Rectal smooth muscle tissue (tissue), 1 donor: Measurements from ENCODE around the gene PDIA5.
A peak's percentile ranks its signal among the peaks of the same experiment; 100 is the strongest.

ENCODE experiments used
- H3K27ac ChIP-seq: one replicate; pipeline ENCODE4 v1.7.0; 2013; ENCODE audit warnings: low read depth, low read length, inconsistent platforms
- H3K27me3 ChIP-seq: one replicate; pipeline ENCODE4 v1.7.0; 2013; ENCODE audit warnings: low read length; ENCODE audit not compliant: control insufficient read depth, insufficient read depth
- H3K36me3 ChIP-seq: one replicate; pipeline ENCODE4 v1.7.0; 2013; ENCODE audit warnings: low read length; ENCODE audit not compliant: control insufficient read depth, insufficient read depth
- H3K4me1 ChIP-seq: one replicate; pipeline ENCODE4 v1.7.0; 2013; ENCODE audit warnings: low read length; ENCODE audit not compliant: control insufficient read depth, insufficient read depth
- H3K4me3 ChIP-seq: one replicate; pipeline ENCODE4 v1.7.0; 2013; ENCODE audit warnings: low read length
- H3K9ac ChIP-seq: one replicate; pipeline ENCODE4 v1.7.0; 2013; ENCODE audit warnings: low read length

The PDIA5 gene

GRCh38 chr3:123028233-123028828, 38.5 kb upstream of the PDIA5 start:
- Histone ChIP-seq H3K9ac (peak overlapping the region; percentile 11), H3K4me3 (peak overlapping the region; percentile 70), H3K27me3 (peaks cover 34% of the 10 kb centered on the region), H3K36me3 (no peaks in the 10 kb centered on the region), H3K4me1 (peaks cover 16% of the 10 kb centered on the region), H3K27ac (no peak overlapping the region)

GRCh38 chr3:123031051-123031450, 35.8 kb upstream of the PDIA5 start:
- H3K4me1 ChIP-seq = peaks cover 15% of the 10 kb centered on the region
- H3K4me3 ChIP-seq = no peak overlapping the region
- H3K36me3 ChIP-seq = no peaks in the 10 kb centered on the region
- H3K27me3 ChIP-seq = peaks cover 22% of the 10 kb centered on the region
- H3K27ac ChIP-seq = no peak overlapping the region
- H3K9ac ChIP-seq = no peak overlapping the region

DNA sequence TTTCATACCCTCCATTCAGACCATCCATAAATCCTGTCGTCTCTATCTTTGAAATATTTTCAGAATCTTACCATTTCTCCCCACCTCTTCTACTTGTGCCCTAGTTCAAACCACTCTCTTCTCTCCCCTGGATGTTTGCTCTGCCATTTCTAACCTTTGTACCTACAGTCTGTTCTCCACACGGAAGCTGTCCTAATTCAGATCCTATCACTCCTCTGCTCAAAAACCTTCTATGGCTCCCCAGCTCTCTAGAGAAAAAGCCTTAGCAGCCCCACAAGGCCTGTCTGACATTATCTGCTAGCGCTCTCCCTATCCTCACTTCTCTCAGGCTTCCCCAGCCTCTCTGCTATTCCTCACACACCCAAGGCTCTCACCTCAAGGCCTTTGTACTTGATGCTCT, 34.8 kb upstream of the PDIA5 start:
- Histone ChIP-seq H3K4me3 (no peak overlapping the region), H3K36me3 (no peaks in the 10 kb centered on the region), H3K27ac (no peak overlapping the region), H3K9ac (no peak overlapping the region), H3K4me1 (peaks cover 9% of the 10 kb centered on the region), H3K27me3 (peaks cover 16% of the 10 kb centered on the region)

- H3K27ac ChIP-seq = no peak overlapping the region
These were observed 32.7 kb upstream of the PDIA5 start for GRCh38 chr3:123034120-123034519.

GRCh38 chr3:123034996-123035395, 31.8 kb upstream of the PDIA5 start:
- Histone ChIP-seq H3K27me3 (peaks cover 3% of the 10 kb centered on the region), H3K9ac (no peak overlapping the region), H3K4me1 (no peaks in the 10 kb centered on the region), H3K4me3 (no peak overlapping the region), H3K27ac (no peak overlapping the region), H3K36me3 (no peaks in the 10 kb centered on the region)

More at GRCh38 chr3:123034120-123034519, 32.7 kb upstream of the PDIA5 start:
- H3K9ac ChIP-seq = no peak overlapping the region
- H3K36me3 ChIP-seq = no peaks in the 10 kb centered on the region
- no peaks in the 10 kb centered on the region for H3K4me1 ChIP-seq
- peaks cover 8% of the 10 kb centered on the region for H3K27me3 ChIP-seq
- no peak overlapping the region for H3K4me3 ChIP-seq

GRCh38 chr3:123036352-123037014, 30.3 kb upstream of the PDIA5 start:
- Histone ChIP-seq H3K4me3 (no peak overlapping the region), H3K9ac (no peak overlapping the region), H3K4me1 (no peaks in the 10 kb centered on the region), H3K27ac (no peak overlapping the region), H3K27me3 (peaks cover 2% of the 10 kb centered on the region), H3K36me3 (no peaks in the 10 kb centered on the region)

DNA sequence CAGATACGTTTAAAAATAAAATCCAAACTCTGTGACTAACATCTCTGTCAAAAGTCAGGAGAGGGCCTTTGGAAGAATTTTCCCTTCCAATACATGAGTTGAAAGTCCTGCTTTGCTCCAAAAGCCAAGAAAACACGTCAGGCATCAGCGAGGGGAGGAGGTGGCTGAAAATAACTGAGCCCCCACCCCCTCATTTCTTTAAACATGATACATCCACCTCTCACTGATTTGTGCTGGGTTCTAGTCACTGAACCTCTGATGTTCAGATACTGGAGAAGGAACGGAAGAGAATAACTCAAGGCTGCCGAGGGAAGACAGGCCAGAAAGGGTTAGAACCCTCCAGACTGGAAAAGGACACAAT, 29.8 kb upstream of the PDIA5 start:
- H3K9ac ChIP-seq = no peak overlapping the region
- no peaks in the 10 kb centered on the region for H3K36me3 ChIP-seq
- H3K4me1 ChIP-seq = no peaks in the 10 kb centered on the region
- H3K27me3 ChIP-seq = peaks cover 2% of the 10 kb centered on the region
- no peak overlapping the region for H3K27ac ChIP-seq
- no peak overlapping the region for H3K4me3 ChIP-seq

DNA sequence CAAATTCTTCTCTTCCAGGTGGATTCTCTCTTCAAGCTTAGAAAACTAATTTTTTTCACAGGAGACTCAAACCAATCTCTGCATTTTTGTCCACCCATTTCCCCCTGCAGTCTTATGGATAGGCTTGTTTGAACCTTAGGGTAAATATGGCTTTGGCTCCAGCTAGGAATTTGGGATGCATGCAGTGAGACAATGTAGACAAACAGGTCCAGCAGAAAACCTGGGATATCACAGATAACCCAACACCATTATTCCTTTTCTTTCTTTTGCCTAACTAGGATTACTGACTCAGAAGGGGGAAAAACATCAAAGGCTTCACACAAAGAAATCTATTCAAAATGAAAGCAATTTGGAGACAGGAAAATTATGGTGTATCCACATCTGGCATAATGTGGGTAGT, 28.1 kb upstream of the PDIA5 start:
- H3K9ac ChIP-seq = no peak overlapping the region
- no peaks in the 10 kb centered on the region for H3K4me1 ChIP-seq
- H3K27me3 ChIP-seq = peaks cover 2% of the 10 kb centered on the region
- H3K36me3 ChIP-seq = no peaks in the 10 kb centered on the region
- H3K27ac ChIP-seq = no peak overlapping the region
- H3K4me3 ChIP-seq = no peak overlapping the region

GRCh38 chr3:123039178-123039577, 27.6 kb upstream of the PDIA5 start:
- no peak overlapping the region for H3K4me3 ChIP-seq
- no peaks in the 10 kb centered on the region for H3K36me3 ChIP-seq
- peaks cover 2% of the 10 kb centered on the region for H3K27me3 ChIP-seq
- no peak overlapping the region for H3K9ac ChIP-seq
- H3K4me1 ChIP-seq = no peaks in the 10 kb centered on the region
- no peak overlapping the region for H3K27ac ChIP-seq

DNA sequence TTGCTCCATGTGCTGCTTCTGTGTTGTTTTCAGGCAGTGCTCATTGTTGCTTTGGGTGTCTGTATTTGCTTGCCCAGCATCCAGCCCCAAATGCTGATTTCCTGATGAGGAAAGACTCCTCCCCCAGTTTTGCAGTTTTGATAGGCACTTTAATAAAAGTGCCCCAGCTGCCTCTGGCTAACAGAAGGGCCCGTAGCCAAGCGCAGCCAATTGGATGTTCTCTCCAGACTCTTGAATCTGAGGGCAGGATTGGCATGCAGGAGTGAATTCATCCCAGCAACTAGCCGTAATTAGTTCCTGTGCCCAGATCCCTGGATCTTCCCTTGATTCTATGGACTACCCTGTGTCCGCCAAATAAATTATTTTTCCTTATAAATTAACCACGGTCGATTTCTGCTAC, 24.4 kb upstream of the PDIA5 start:
- no peak overlapping the region for H3K27ac ChIP-seq
- H3K27me3 ChIP-seq = peaks cover 1% of the 10 kb centered on the region
- H3K36me3 ChIP-seq = no peaks in the 10 kb centered on the region
- no peak overlapping the region for H3K9ac ChIP-seq
- H3K4me3 ChIP-seq = no peak overlapping the region
- H3K4me1 ChIP-seq = no peaks in the 10 kb centered on the region

GRCh38 chr3:123044981-123045763, 21.7 kb upstream of the PDIA5 start:
- H3K4me3 ChIP-seq = no peak overlapping the region
- H3K27me3 ChIP-seq = no peaks in the 10 kb centered on the region
- H3K4me1 ChIP-seq = no peaks in the 10 kb centered on the region
- H3K9ac ChIP-seq = no peak overlapping the region
- H3K27ac ChIP-seq = no peak overlapping the region
- no peaks in the 10 kb centered on the region for H3K36me3 ChIP-seq

DNA sequence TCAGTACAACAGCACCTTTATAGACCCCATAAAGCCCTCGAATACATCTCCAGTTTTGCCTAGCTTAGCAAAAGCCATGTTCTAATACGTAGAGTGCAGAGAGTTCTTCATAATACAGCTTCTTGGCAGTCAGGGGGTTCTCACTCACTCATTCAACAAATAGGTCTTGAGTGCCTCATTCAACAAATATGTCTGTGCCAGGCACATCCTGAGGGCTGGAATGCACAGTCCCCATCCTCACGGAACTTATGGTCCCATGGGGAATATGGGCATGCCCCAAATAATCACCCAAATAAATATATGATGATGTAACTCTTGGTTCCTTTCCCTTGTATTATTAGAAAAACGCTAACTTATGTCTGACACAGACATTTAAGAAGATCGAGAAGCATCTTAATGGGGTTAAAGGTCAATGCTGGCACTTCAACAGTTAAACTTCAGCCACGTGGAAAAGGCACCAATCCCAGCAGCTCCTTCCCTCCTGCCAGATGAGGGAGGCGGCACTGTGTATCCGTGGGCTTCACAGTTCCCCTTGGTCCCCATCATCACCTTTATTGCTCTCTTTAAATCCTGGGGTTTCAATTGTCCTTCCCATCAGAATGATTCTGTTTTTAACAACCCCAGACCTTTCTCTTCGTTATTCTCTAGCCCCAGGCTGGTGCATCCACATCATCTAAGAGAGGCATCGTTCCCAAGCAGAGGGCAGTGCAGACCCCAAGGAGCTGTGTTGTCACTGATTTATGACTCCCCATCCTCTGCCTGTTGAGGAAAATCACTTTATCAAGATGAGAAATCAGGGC, 20.4 kb upstream of the PDIA5 start:
- H3K27ac ChIP-seq = no peak overlapping the region
- no peaks in the 10 kb centered on the region for H3K4me1 ChIP-seq
- H3K4me3 ChIP-seq = no peak overlapping the region
- H3K27me3 ChIP-seq = no peaks in the 10 kb centered on the region
- H3K9ac ChIP-seq = no peak overlapping the region
- no peaks in the 10 kb centered on the region for H3K36me3 ChIP-seq
